GM12878 (cell line): Measurements from ENCODE around the gene RHPN2. TPM values are rescaled to one million over a fixed set of nuclear protein-coding genes. Genes with fewer than 3 reads are reported as not detected.

Experiments used
- ATAC-seq: fragments of 200-7000 bp; cut with Tn5 transposase; 3 replicates; pipeline ENCODE4 v1.9.1; 2020; ENCODE audit warnings: mild to moderate bottlenecking, moderate library complexity
- BruUV-seq: library from RNA; stranded (reverse); fragments of 400-500 nt; replicated peaks from 2 replicates; lab custom pipeline; 2021; lab: Mats Ljungman, UMichigan
- CTCF ChIA-PET: fragments of 300-600 bp; sonication (Branson Sonifier 250); formaldehyde crosslinking; extraction: SDS; loops from one replicate; lab custom pipeline; 2021; ENCODE audit warnings: inconsistent platforms; lab: Yijun Ruan, JAX
- POLR2A ChIA-PET: fragments of 350-600 bp; formaldehyde crosslinking; extraction: SDS; loops from one replicate; lab custom pipeline; 2021; ENCODE audit warnings: inconsistent platforms; lab: Charles Lee
- RAD21 ChIA-PET: fragments of 300-600 bp; sonication (Branson Sonifier 250); formaldehyde crosslinking; loops from one replicate; lab custom pipeline; 2023; ENCODE audit warnings: antibody characterized with exemption; ENCODE audit not compliant: unreplicated experiment; lab: Charles Lee
- SMC1A ChIA-PET: fragments of 300-600 bp; sonication (Branson Sonifier 250); formaldehyde crosslinking; loops from one replicate; lab custom pipeline; 2023; ENCODE audit not compliant: unreplicated experiment, uncharacterized antibody; lab: Charles Lee
- DNase-seq: peaks from one replicate; pipeline ENCODE4 v3.0.0-alpha.2; 2011; ENCODE audit warnings: low read depth, low spot score
- FAIRE-seq: peaks from 3 replicates; lab custom pipeline; 2011; peaks lifted over from hg19 to GRCh38; lab: Jason Lieb, UNC
- H2AFZ ChIP-seq: 2 replicates; pipeline ENCODE4 v1.6.0; 2011; ENCODE audit warnings: low read depth, low read length, control low read depth; ENCODE audit not compliant: control insufficient read depth
- H3K27ac ChIP-seq: 2 replicates; pipeline ENCODE4 v1.5.1; 2011; ENCODE audit warnings: control low read depth; ENCODE audit not compliant: control insufficient read depth, insufficient read depth
- H3K27me3 ChIP-seq, 2 experiments: replicated peaks in 1 of 2; 2 replicates each; pipeline versions ENCODE4 v1.6.0 to v1.6.1; 2011; ENCODE audit warnings: low read length in 1 of 2; ENCODE audit not compliant: control insufficient read depth in 2 of 2, insufficient read depth in 2 of 2
- H3K36me3 ChIP-seq, 2 experiments: 2 replicates each; pipeline ENCODE4 v1.5.1; 2011; ENCODE audit warnings: low read length in 1 of 2; ENCODE audit not compliant: control insufficient read depth in 2 of 2, insufficient read depth in 2 of 2
- H3K4me1 ChIP-seq: 2 replicates; pipeline ENCODE4 v1.6.1; 2011; ENCODE audit warnings: mild to moderate bottlenecking, low read length, moderate library complexity, mixed read lengths; ENCODE audit not compliant: control insufficient read depth, insufficient read depth
- H3K4me2 ChIP-seq: 2 replicates; pipeline ENCODE4 v1.6.0; 2011; ENCODE audit warnings: control low read depth; ENCODE audit not compliant: control insufficient read depth, insufficient read depth
- H3K4me3 ChIP-seq: fragments of 200-600 bp; sonication (generic); 2 replicates; pipeline ENCODE4 v1.5.1; 2016
- H3K79me2 ChIP-seq: 2 replicates; pipeline ENCODE4 v1.6.0; 2011; ENCODE audit warnings: low read length; ENCODE audit not compliant: control insufficient read depth, insufficient read depth
- H3K9ac ChIP-seq: 2 replicates; pipeline ENCODE4 v1.8.0; 2011; ENCODE audit warnings: low read length, control low read depth, mixed read lengths; ENCODE audit not compliant: control insufficient read depth, insufficient read depth
- H3K9me3 ChIP-seq: replicated peaks from 3 replicates; pipeline ENCODE4 v1.5.1; 2011; ENCODE audit warnings: mild to moderate bottlenecking, low read length; ENCODE audit not compliant: control insufficient read depth, insufficient read depth
- H4K20me1 ChIP-seq: 2 replicates; pipeline ENCODE4 v1.6.0; 2011; ENCODE audit not compliant: control insufficient read depth, insufficient read depth
- ATF7 ChIP-seq: fragments of 450-650 bp; IDR thresholded peaks from 2 replicates; pipeline ENCODE4 v1.6.1; 2016; ENCODE audit warnings: low read depth, mild to moderate bottlenecking
- BACH1 ChIP-seq: fragments of 450-650 bp; IDR thresholded peaks from 2 replicates; pipeline ENCODE4 v1.6.1; 2017; ENCODE audit warnings: mild to moderate bottlenecking, borderline replicate concordance
- CEBPB ChIP-seq, 2 experiments: fragments of 150-350 bp in 1 of 2; IDR thresholded peaks; 2 replicates each; pipeline ENCODE4 v1.6.1; 2012 to 2014; ENCODE audit warnings: low read depth in 2 of 2, low read length in 2 of 2, borderline replicate concordance in 1 of 2, inconsistent platforms in 1 of 2
- CHD2 ChIP-seq: IDR thresholded peaks from 2 replicates; pipeline ENCODE4 v1.6.1; 2011; ENCODE audit warnings: low read depth, low read length, improper control_type of control experiment, borderline replicate concordance
- IRF3 ChIP-seq: fragments of 450-650 bp; IDR thresholded peaks from 2 replicates; pipeline ENCODE4 v1.6.1; 2014; ENCODE audit warnings: mild to moderate bottlenecking
- MXI1 ChIP-seq: fragments of 150-350 bp; IDR thresholded peaks from 2 replicates; pipeline ENCODE4 v1.6.1; 2011; ENCODE audit warnings: low read depth, mild to moderate bottlenecking, inconsistent platforms, low read length, improper control_type of control experiment
- NFYB ChIP-seq: IDR thresholded peaks from 2 replicates; pipeline ENCODE4 v1.6.1; 2011; ENCODE audit warnings: low read depth, mild to moderate bottlenecking, low read length, improper control_type of control experiment, moderate library complexity; ENCODE audit not compliant: insufficient read depth
- NR2C1 ChIP-seq: fragments of 450-650 bp; IDR thresholded peaks from 2 replicates; pipeline ENCODE4 v1.6.1; 2017; ENCODE audit warnings: antibody characterized with exemption, mild to moderate bottlenecking, moderate library complexity
- POLR2AphosphoS2 ChIP-seq: IDR thresholded peaks from 2 replicates; pipeline ENCODE4 v1.6.1; 2011; ENCODE audit warnings: low read depth, mild to moderate bottlenecking, low read length, improper control_type of control experiment, moderate library complexity
- POU2F2 ChIP-seq: IDR thresholded peaks from 3 replicates; pipeline ENCODE4 v1.6.1; 2011; ENCODE audit warnings: low read depth, mild to moderate bottlenecking, low read length, borderline replicate concordance
- RUNX3 ChIP-seq: IDR thresholded peaks from 2 replicates; pipeline ENCODE4 v1.6.1; 2012; ENCODE audit warnings: low read length, inconsistent platforms
- SPI1 ChIP-seq: IDR thresholded peaks from 2 replicates; pipeline ENCODE4 v1.6.1; 2011; ENCODE audit warnings: low read depth, mild to moderate bottlenecking, low read length, moderate library complexity, borderline replicate concordance; ENCODE audit not compliant: insufficient read depth
- WRNIP1 ChIP-seq: IDR thresholded peaks from 2 replicates; pipeline ENCODE4 v1.6.1; 2011; ENCODE audit warnings: low read depth, low read length, improper control_type of control experiment, borderline replicate concordance
- ZNF207 ChIP-seq: fragments of 450-650 bp; IDR thresholded peaks from 2 replicates; pipeline ENCODE4 v1.6.1; 2014; ENCODE audit warnings: antibody characterized with exemption, mild to moderate bottlenecking, borderline replicate concordance
- ZNF274 ChIP-seq: IDR thresholded peaks from one replicate; pipeline ENCODE4 v1.8.0; 2011; ENCODE audit not compliant: insufficient read length, insufficient read depth
- ZSCAN29 ChIP-seq: fragments of 450-650 bp; IDR thresholded peaks from 2 replicates; pipeline ENCODE4 v1.6.1; 2017; ENCODE audit warnings: mild to moderate bottlenecking, moderate library complexity
- ZZZ3 ChIP-seq: IDR thresholded peaks from 2 replicates; pipeline ENCODE4 v1.6.1; 2011; ENCODE audit warnings: low read depth; ENCODE audit not compliant: control insufficient read depth, insufficient read length
- WGBS: methylation state at CpG from one replicate; pipeline ENCODE4 v1.1.6; 2016; ENCODE audit warnings: low lambda C conversion rate; ENCODE audit not compliant: insufficient replicate concordance, insufficient coverage; ENCODE audit errors: missing lambda C conversion rate; 5-methylcytosine and 5-hydroxymethylcytosine counted together
- in situ Hi-C: fragments of 300-500 bp; cut with MboI; formaldehyde crosslinking; loops from 9 replicates; pipeline ENCODE4 v1.14.3; 2018; ENCODE audit warnings: mixed read lengths
- intact Hi-C: fragments of 100-400 bp; cut with micrococcal nuclease; formaldehyde crosslinking; loops from one replicate; pipeline ENCODE4 v1.14.2; 2022; ENCODE audit not compliant: unreplicated experiment
- polyA plus RNA-seq, 11 experiments: library from polyadenylated mRNA; depleted of rRNA in 4 of 11; unstranded in 6 of 11; stranded (reverse) in 5 of 11; fragments of >200 nt; fragmentation: Nextera tagmentation in 4 of 11; fragmentation: Illumina TruSeq in 1 of 11; extraction: Ambion mirVana in 4 of 11; extraction: Trizol in 1 of 11; gene quantifications; 1 replicate in 1 of 11; 2 replicates in 10 of 11; pipeline versions ENCODE4 v1.2.1 to v1.2.3, GENCODE V29; 2011 to 2016; ENCODE audit warnings: inconsistent platforms in 2 of 11, missing spikeins in 2 of 11, low read depth in 1 of 11
- total RNA-seq, 4 experiments: library from RNA; depleted of rRNA in 3 of 4; stranded (reverse); fragments of >200 nt in 3 of 4; fragmentation: Illumina TruSeq in 1 of 4; extraction: Trizol in 1 of 4; gene quantifications; 2 replicates each; pipeline versions ENCODE4 v1.2.1 to v1.2.3, GENCODE V29; 2013 to 2021
- TF ChIP-seq, protein P1 (sequence below): IDR thresholded peaks from 2 replicates; pipeline ENCODE4 v1.6.1; 2012; ENCODE audit warnings: improper control_type of control experiment, low read depth, low read length; ENCODE audit not compliant: insufficient replicate concordance

RHPN2 gene
- total and polyA plus RNA-seq, 10 of the 15 experiments (the other 5 are each of a cell fraction or from before 2014, with no cell fraction given), result 0.71 to 7.4 (median 3.7) TPM

DNA sequence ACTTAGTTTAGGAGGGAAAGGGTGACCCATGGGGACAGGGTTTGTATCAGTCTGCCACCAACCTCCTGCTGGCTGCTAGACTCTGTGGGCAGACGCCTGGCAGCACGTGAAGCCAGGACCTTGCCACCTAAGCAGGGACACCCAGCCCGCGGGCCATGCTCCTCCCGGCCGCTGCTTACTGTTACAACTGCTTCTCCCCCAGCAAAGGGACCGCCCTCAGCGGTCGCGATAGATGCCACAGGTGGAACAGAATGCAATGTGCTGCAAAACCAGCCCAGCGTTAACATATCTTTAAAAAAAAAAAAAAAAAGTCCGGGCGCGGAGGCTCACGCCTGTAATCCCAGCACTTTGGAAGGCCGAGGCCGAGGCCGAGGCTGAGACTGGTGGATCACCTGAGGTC lies 1.9 kb upstream of the RHPN2 start:
- FAIRE-seq (no peak), ATAC-seq (no peak), DNase-seq (no peak)
- intact Hi-C loops (no loop called here), in situ Hi-C loops (no loop called here)
- RAD21 ChIA-PET, result no interaction called here
- H4K20me1 ChIP-seq, result no peaks in the 10 kb centered on the region
- 87% methylated on average over 18 of the region's 18 CpGs for WGBS
- no peak overlapping the region for H3K4me3 ChIP-seq
- no peaks in the 10 kb centered on the region; a peak in 1 of 4 replicates for H3K27me3 ChIP-seq
- no peak overlapping the region for H3K27ac ChIP-seq
- H3K9ac ChIP-seq, result no peak overlapping the region
- no peak overlapping the region for H2AFZ ChIP-seq
- no peak overlapping the region for H3K4me2 ChIP-seq
- no peaks in the 10 kb centered on the region; the same call in 1 of the 2 replicates for H3K79me2 ChIP-seq
- POLR2A ChIA-PET, result no interaction called here
- no peaks in the 10 kb centered on the region for H3K36me3 ChIP-seq
- TF ChIP-seq ZSCAN29, result no peak
- TF ChIP-seq NR2C1, result no peak
- TF ChIP-seq POU2F2, result no peak
- TF ChIP-seq ZNF207, result no peak
- no peak for TF ChIP-seq MXI1
- no peak for TF ChIP-seq ZZZ3
- TF ChIP-seq, protein P1, sequence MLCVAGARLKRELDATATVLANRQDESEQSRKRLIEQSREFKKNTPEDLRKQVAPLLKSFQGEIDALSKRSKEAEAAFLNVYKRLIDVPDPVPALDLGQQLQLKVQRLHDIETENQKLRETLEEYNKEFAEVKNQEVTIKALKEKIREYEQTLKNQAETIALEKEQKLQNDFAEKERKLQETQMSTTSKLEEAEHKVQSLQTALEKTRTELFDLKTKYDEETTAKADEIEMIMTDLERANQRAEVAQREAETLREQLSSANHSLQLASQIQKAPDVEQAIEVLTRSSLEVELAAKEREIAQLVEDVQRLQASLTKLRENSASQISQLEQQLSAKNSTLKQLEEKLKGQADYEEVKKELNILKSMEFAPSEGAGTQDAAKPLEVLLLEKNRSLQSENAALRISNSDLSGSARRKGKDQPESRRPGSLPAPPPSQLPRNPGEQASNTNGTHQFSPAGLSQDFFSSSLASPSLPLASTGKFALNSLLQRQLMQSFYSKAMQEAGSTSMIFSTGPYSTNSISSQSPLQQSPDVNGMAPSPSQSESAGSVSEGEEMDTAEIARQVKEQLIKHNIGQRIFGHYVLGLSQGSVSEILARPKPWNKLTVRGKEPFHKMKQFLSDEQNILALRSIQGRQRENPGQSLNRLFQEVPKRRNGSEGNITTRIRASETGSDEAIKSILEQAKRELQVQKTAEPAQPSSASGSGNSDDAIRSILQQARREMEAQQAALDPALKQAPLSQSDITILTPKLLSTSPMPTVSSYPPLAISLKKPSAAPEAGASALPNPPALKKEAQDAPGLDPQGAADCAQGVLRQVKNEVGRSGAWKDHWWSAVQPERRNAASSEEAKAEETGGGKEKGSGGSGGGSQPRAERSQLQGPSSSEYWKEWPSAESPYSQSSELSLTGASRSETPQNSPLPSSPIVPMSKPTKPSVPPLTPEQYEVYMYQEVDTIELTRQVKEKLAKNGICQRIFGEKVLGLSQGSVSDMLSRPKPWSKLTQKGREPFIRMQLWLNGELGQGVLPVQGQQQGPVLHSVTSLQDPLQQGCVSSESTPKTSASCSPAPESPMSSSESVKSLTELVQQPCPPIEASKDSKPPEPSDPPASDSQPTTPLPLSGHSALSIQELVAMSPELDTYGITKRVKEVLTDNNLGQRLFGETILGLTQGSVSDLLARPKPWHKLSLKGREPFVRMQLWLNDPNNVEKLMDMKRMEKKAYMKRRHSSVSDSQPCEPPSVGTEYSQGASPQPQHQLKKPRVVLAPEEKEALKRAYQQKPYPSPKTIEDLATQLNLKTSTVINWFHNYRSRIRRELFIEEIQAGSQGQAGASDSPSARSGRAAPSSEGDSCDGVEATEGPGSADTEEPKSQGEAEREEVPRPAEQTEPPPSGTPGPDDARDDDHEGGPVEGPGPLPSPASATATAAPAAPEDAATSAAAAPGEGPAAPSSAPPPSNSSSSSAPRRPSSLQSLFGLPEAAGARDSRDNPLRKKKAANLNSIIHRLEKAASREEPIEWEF, result no peak
- no peak for TF ChIP-seq SPI1
- no peak for TF ChIP-seq CHD2
- no peak for TF ChIP-seq BACH1
- TF ChIP-seq IRF3, result no peak
- TF ChIP-seq NFYB, result no peak
- no peak for TF ChIP-seq CEBPB (IDR thresholded peaks at IDR 0.05; ENCODE audit: borderline replicate concordance in 1 of 2, low read depth in 2 of 2, low read length in 2 of 2)
- no peak for TF ChIP-seq RUNX3
- no peak for TF ChIP-seq WRNIP1
- no peak for TF ChIP-seq ZNF274
- TF ChIP-seq POLR2AphosphoS2, result no peak
- no peak for TF ChIP-seq ATF7
- H3K9me3 ChIP-seq, result no peaks in the 10 kb centered on the region
- SMC1A ChIA-PET, result no interaction called here
- H3K4me1 ChIP-seq, result peaks cover 7% of the 10 kb centered on the region; the same call in 1 of the 2 replicates
- BruUV-seq, result no TSS peak
- CTCF ChIA-PET, result no interaction called here
